A549 (cell line): Measurements from ENCODE around the gene SHTN1. TPM values are rescaled to one million over a fixed set of nuclear protein-coding genes. Genes with fewer than 3 reads are reported as not detected.

Source experiments
- ATAC-seq, 2 experiments: fragments of 200-7000 bp in 1 of 2; fragments of >200 bp in 1 of 2; cut with Nextera tagmentation in 1 of 2; cut with Tn5 transposase in 1 of 2; 3 replicates each; pipeline versions ENCODE4 v1.8.0 to v1.9.1; 2018 to 2020; ENCODE audit warnings: mild to moderate bottlenecking in 1 of 2, moderate library complexity in 1 of 2
- CTCF ChIA-PET: fragments of 300-600 bp; sonication (Branson Sonifier 250); formaldehyde crosslinking; extraction: SDS; loops from one replicate; lab custom pipeline; 2021; ENCODE audit warnings: antibody characterized with exemption, inconsistent platforms; lab: Yijun Ruan, JAX
- POLR2A ChIA-PET: fragments of 350-600 bp; formaldehyde crosslinking; extraction: SDS; loops from one replicate; lab custom pipeline; 2021; ENCODE audit warnings: antibody characterized with exemption, inconsistent platforms; lab: Yijun Ruan, JAX
- DNase-seq, 2 experiments: peaks; one replicate each; pipeline versions ENCODE4 v3.0.0 to v3.0.0-alpha.2; 2011 to 2016; ENCODE audit warnings: low read depth in 1 of 2, low spot score in 1 of 2
- FAIRE-seq: peaks from 2 replicates; lab custom pipeline; 2011; peaks lifted over from hg19 to GRCh38; lab: Jason Lieb, UNC
- H3K27ac ChIP-seq, 2 experiments: fragments of >200 bp; sonication (Bioruptor Twin); formaldehyde crosslinking; 3 replicates each; pipeline ENCODE4 v1.5.1; 2016 to 2017
- H3K4me1 ChIP-seq: fragments of >200 bp; sonication (Bioruptor Twin); formaldehyde crosslinking; 3 replicates; pipeline ENCODE4 v1.6.1; 2016
- H3K4me2 ChIP-seq: fragments of >200 bp; sonication (Bioruptor Twin); formaldehyde crosslinking; 3 replicates; pipeline ENCODE4 v1.6.1; 2016
- H3K4me3 ChIP-seq: fragments of >200 bp; sonication (Bioruptor Twin); formaldehyde crosslinking; 3 replicates; pipeline ENCODE4 v1.5.1; 2016
- H3K9me3 ChIP-seq: fragments of >200 bp; sonication (Bioruptor Twin); formaldehyde crosslinking; 3 replicates; pipeline ENCODE4 v1.6.1; 2016
- CBX2 ChIP-seq: fragments of 200-600 bp; sonication (generic); IDR thresholded peaks from 2 replicates; pipeline ENCODE4 v1.6.1; 2016; ENCODE audit warnings: low read depth, mild to moderate bottlenecking, borderline replicate concordance
- CEBPB ChIP-seq, 2 experiments: fragments of >200 bp in 1 of 2; sonication (Bioruptor Twin) in 1 of 2; formaldehyde crosslinking in 1 of 2; IDR thresholded peaks; 2 replicates each; pipeline ENCODE4 v1.6.1; 2012 to 2016
- CHD2 ChIP-seq: fragments of 150-350 bp; IDR thresholded peaks from 2 replicates; pipeline ENCODE4 v1.6.1; 2014; ENCODE audit warnings: low read length; ENCODE audit not compliant: partially characterized antibody
- CTCF ChIP-seq: fragments of >200 bp; sonication (Bioruptor Twin); formaldehyde crosslinking; IDR thresholded peaks from 3 replicates; pipeline ENCODE4 v1.5.1; 2016
- EHF ChIP-seq: fragments of 250-450 bp; sonication (Bioruptor Pico); IDR thresholded peaks from 2 replicates; pipeline ENCODE4 v1.5.0; 2020; ENCODE audit warnings: mild to moderate bottlenecking
- EHMT2 ChIP-seq: fragments of 200-600 bp; sonication (generic); IDR thresholded peaks from 2 replicates; pipeline ENCODE4 v1.6.1; 2016; ENCODE audit warnings: antibody characterized with exemption, low read depth, mild to moderate bottlenecking, moderate library complexity
- EP300 ChIP-seq, 2 experiments: fragments of >200 bp; sonication (Bioruptor Twin); formaldehyde crosslinking; IDR thresholded peaks; 2 replicates in 1 of 2; 3 replicates in 1 of 2; pipeline ENCODE4 v1.6.1; 2016 to 2017
- FOSB ChIP-seq: fragments of 250-450 bp; sonication (Bioruptor Pico); IDR thresholded peaks from 2 replicates; pipeline ENCODE4 v1.5.0; 2020; ENCODE audit warnings: mild to moderate bottlenecking, moderate library complexity
- FOXS1 ChIP-seq: fragments of 250-450 bp; sonication (Bioruptor Pico); IDR thresholded peaks from 2 replicates; pipeline ENCODE4 v1.5.0; 2020; ENCODE audit warnings: mild to moderate bottlenecking, moderate library complexity
- GATA3 ChIP-seq: IDR thresholded peaks from 2 replicates; pipeline ENCODE4 v1.6.1; 2012; ENCODE audit warnings: borderline replicate concordance
- HDAC2 ChIP-seq: fragments of 200-600 bp; sonication (generic); IDR thresholded peaks from 2 replicates; pipeline ENCODE4 v1.6.1; 2016
- HOXA7 ChIP-seq: fragments of 250-450 bp; sonication (Bioruptor Pico); IDR thresholded peaks from 2 replicates; pipeline ENCODE4 v1.5.0; 2020; ENCODE audit warnings: mild to moderate bottlenecking, moderate library complexity
- HOXB5 ChIP-seq: fragments of 250-450 bp; sonication (Bioruptor Pico); IDR thresholded peaks from 2 replicates; pipeline ENCODE4 v1.5.0; 2020; ENCODE audit warnings: mild to moderate bottlenecking, moderate library complexity
- JUNB ChIP-seq: fragments of >200 bp; sonication (Bioruptor Twin); formaldehyde crosslinking; IDR thresholded peaks from 2 replicates; pipeline ENCODE4 v1.6.1; 2016
- MAZ ChIP-seq: fragments of 150-350 bp; IDR thresholded peaks from 2 replicates; pipeline ENCODE4 v1.6.1; 2014; ENCODE audit warnings: antibody characterized with exemption, low read depth, low read length, borderline replicate concordance
- NFE2L2 ChIP-seq: fragments of 150-350 bp; conservative IDR thresholded peaks from 2 replicates; pipeline ENCODE4 v1.6.1; 2014; ENCODE audit warnings: low read length
- NR3C1 ChIP-seq: fragments of >200 bp; sonication (Bioruptor Twin); formaldehyde crosslinking; IDR thresholded peaks from 3 replicates; pipeline ENCODE4 v1.6.1; 2017
- PHF8 ChIP-seq: fragments of 200-600 bp; sonication (generic); IDR thresholded peaks from 2 replicates; pipeline ENCODE4 v1.6.1; 2016; ENCODE audit warnings: low read depth, mild to moderate bottlenecking, antibody characterized with exemption, moderate library complexity, borderline replicate concordance
- RAD21 ChIP-seq, 2 experiments: fragments of >200 bp in 1 of 2; sonication (Bioruptor Twin) in 1 of 2; formaldehyde crosslinking in 1 of 2; IDR thresholded peaks in 1 of 2; conservative IDR thresholded peaks in 1 of 2; 2 replicates in 1 of 2; 3 replicates in 1 of 2; pipeline ENCODE4 v1.6.1; 2012 to 2018; ENCODE audit warnings: inconsistent platforms in 1 of 2
- RARB ChIP-seq: fragments of 250-450 bp; sonication (Bioruptor Pico); IDR thresholded peaks from 2 replicates; pipeline ENCODE4 v1.8.0; 2021; ENCODE audit warnings: mild to moderate bottlenecking, moderate library complexity
- RCOR1 ChIP-seq: fragments of 150-350 bp; IDR thresholded peaks from 2 replicates; pipeline ENCODE4 v1.6.1; 2014; ENCODE audit warnings: antibody characterized with exemption, low read length, low read depth
- RFX5 ChIP-seq: fragments of 450-650 bp; IDR thresholded peaks from 2 replicates; pipeline ENCODE4 v1.7.1; 2014; ENCODE audit warnings: antibody characterized with exemption, mild to moderate bottlenecking, moderate library complexity
- ZFP36 ChIP-seq: fragments of 450-650 bp; IDR thresholded peaks from 2 replicates; pipeline ENCODE4 v1.6.1; 2014; ENCODE audit warnings: borderline replicate concordance; ENCODE audit not compliant: partially characterized antibody
- ZNF302 ChIP-seq: fragments of 250-450 bp; sonication (Bioruptor Pico); IDR thresholded peaks from 2 replicates; pipeline ENCODE4 v1.9.0; 2021; ENCODE audit warnings: inconsistent platforms, mild to moderate bottlenecking, moderate library complexity
- WGBS: methylation state at CpG from one replicate; pipeline ENCODE4 v1.1.6; 2017; ENCODE audit errors: missing lambda C conversion rate; 5-methylcytosine and 5-hydroxymethylcytosine counted together
- polyA plus RNA-seq, 4 experiments: library from polyadenylated mRNA; depleted of rRNA in 3 of 4; stranded (reverse); fragments of >200 nt; fragmentation: RNase III in 1 of 4; extraction: RNeasy Plus Mini Kit Qiagen cat#74134 plus additional on column Dnase treatment in 1 of 4; gene quantifications; 2 replicates in 3 of 4; 3 replicates in 1 of 4; pipeline ENCODE4 v1.2.3, GENCODE V29; 2011 to 2017
- TF ChIP-seq, protein P1 (sequence below): fragments of 250-450 bp; sonication (Bioruptor Pico); IDR thresholded peaks from 2 replicates; pipeline ENCODE4 v1.5.0; 2020; ENCODE audit warnings: low read depth, mild to moderate bottlenecking, moderate library complexity
- TF ChIP-seq, protein P2 (sequence below): fragments of 450-650 bp; IDR thresholded peaks from 2 replicates; pipeline ENCODE4 v1.6.1; 2014; ENCODE audit warnings: antibody characterized with exemption

The SHTN1 gene
- polyA plus RNA-seq, 2 of the 4 experiments (the other 2 are of a cell fraction), result 21.7 to 63.1 TPM

- 93% methylated on average over 2 of the region's 2 CpGs for WGBS
- ATAC-seq, result no peak
These were observed 122.3 kb downstream of the SHTN1 start for GRCh38 chr10:116882639-116883038.

DNA sequence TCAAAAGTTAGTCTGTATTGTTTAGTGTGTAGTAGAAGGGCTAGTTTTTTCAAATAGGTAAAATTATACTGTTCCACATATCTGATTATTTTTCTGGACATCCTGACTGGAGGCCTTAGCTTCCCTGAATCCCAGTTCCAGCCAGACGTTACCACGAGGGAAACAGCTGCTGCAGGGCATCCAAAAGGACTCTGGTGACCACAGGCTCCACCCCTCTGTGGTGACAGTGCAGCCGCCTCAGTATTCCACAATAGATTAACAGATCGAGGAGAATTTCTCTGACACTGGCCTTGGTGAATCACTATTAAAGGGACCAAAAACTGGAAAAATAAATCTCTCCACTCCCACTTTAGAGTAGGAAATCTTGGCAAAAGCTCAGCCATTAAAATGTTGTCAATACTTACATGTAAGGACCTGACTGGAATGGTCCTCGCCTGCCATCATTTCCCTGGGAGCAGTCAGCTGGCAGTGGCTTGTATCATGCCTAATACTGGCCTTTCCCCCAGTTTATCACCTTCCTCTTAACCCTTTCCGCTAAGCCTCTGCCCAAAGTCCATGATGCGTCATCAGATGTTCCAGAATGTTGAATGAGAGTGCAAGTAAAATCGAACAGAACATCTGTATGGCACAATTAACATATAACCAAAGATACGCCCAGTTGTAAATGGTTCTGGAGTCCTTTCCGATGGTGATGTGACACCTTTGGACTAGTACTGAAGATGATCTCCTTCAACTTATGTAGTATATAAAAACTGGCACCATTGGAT is 124.1 kb downstream of the SHTN1 start:
- ChIA-PET POLR2A (no interaction called here), CTCF (interaction anchor here (1.0 to 1.5 kb wide), 2 partner anchors 10 to 285 kb away, joined by 3 to 4 read pairs; no protein-coding TSS in a partner anchor)
- H3K4me3 ChIP-seq, result no peak overlapping the region
- DNase-seq (no peak), FAIRE-seq (no peak), ATAC-seq (0 out of 6 replicates have a peak, but pooled peaks of 1 of the 2 experiments have one; percentile 27)
- H3K27ac ChIP-seq, result no peak overlapping the region
- H3K4me2 ChIP-seq, result no peak overlapping the region
- no peak for TF ChIP-seq NR3C1
- TF ChIP-seq EHMT2, result no peak
- TF ChIP-seq CEBPB (IDR thresholded peaks at IDR 0.05), result no peak
- TF ChIP-seq JUNB, result no peak
- no peak for TF ChIP-seq RAD21 (conservative IDR thresholded peaks at IDR 0.05 in 1 of 2, IDR thresholded peaks at IDR 0.05 in 1 of 2)
- TF ChIP-seq MAZ, result no peak
- no peak for TF ChIP-seq EP300 (IDR thresholded peaks at IDR 0.05)
- no peak for TF ChIP-seq CHD2
- TF ChIP-seq HOXA7 (CRISPR knock-in tag), result no peak
- TF ChIP-seq HDAC2, result no peak
- 77% methylated on average over 10 of the region's 10 CpGs for WGBS
- no peaks in the 10 kb centered on the region for H3K4me1 ChIP-seq
- H3K9me3 ChIP-seq, result no peaks in the 10 kb centered on the region

More at GRCh38 chr10:116882639-116883038, 122.3 kb downstream of the SHTN1 start:
- Histone ChIP-seq H3K27ac (no peak overlapping the region), H3K4me1 (peaks cover under 1% of the 10 kb centered on the region; the same call in 2 of the 3 replicates), H3K4me3 (no peak overlapping the region), H3K9me3 (no peaks in the 10 kb centered on the region), H3K4me2 (no peak overlapping the region)
- POLR2A ChIA-PET, result no interaction called here
- FAIRE-seq (no peak), DNase-seq (no peak)
- TF ChIP-seq, protein P1, sequence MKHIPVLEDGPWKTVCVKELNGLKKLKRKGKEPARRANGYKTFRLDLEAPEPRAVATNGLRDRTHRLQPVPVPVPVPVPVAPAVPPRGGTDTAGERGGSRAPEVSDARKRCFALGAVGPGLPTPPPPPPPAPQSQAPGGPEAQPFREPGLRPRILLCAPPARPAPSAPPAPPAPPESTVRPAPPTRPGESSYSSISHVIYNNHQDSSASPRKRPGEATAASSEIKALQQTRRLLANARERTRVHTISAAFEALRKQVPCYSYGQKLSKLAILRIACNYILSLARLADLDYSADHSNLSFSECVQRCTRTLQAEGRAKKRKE (CRISPR knock-in tag), result no peak
- CTCF ChIA-PET, result interaction anchor here (0.5 kb wide), 1 partner anchor 170 kb away, joined by 4 read pairs; no protein-coding TSS in a partner anchor

- H3K9me3 ChIP-seq, result no peaks in the 10 kb centered on the region
- H3K4me1 ChIP-seq, result no peaks in the 10 kb centered on the region
- no peak overlapping the region for H3K4me3 ChIP-seq
- H3K4me2 ChIP-seq, result no peak overlapping the region
- CTCF ChIA-PET, result no interaction called here
- POLR2A ChIA-PET, result no interaction called here
- WGBS, result 81% methylated on average over 7 of the region's 7 CpGs
- DNase-seq, result no peak
- FAIRE-seq, result no peak
- H3K27ac ChIP-seq, result no peak overlapping the region
- TF ChIP-seq ZNF302, result no peak
- TF ChIP-seq CBX2, result no peak
- no peak for TF ChIP-seq RCOR1
- no peak for TF ChIP-seq HOXB5
- no peak for TF ChIP-seq MAZ
- no peak for TF ChIP-seq FOXS1 (CRISPR knock-in tag)
- no peak for TF ChIP-seq EHMT2
- TF ChIP-seq, protein P2, sequence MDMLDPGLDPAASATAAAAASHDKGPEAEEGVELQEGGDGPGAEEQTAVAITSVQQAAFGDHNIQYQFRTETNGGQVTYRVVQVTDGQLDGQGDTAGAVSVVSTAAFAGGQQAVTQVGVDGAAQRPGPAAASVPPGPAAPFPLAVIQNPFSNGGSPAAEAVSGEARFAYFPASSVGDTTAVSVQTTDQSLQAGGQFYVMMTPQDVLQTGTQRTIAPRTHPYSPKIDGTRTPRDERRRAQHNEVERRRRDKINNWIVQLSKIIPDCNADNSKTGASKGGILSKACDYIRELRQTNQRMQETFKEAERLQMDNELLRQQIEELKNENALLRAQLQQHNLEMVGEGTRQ, result no peak
- TF ChIP-seq PHF8, result no peak
- TF ChIP-seq ZFP36, result no peak
- TF ChIP-seq GATA3, result no peak
- no peak for TF ChIP-seq EHF (CRISPR knock-in tag)
- TF ChIP-seq CTCF, result no peak
- TF ChIP-seq CHD2, result no peak
- TF ChIP-seq FOSB (CRISPR knock-in tag), result no peak
- no peak for TF ChIP-seq JUNB
- no peak for TF ChIP-seq RARB (CRISPR knock-in tag)
- no peak for TF ChIP-seq HOXA7 (CRISPR knock-in tag)
- no peak for TF ChIP-seq NFE2L2
- TF ChIP-seq RFX5, result no peak
- TF ChIP-seq, all 56 proteins: peak for 0
- ATAC-seq, result peak in 1 of 2 experiments; percentile 31; a peak in 1 of 6 replicates
These were observed 125.2 kb downstream of the SHTN1 start for GRCh38 chr10:116879817-116880216.
